ENCODE measurements around the gene CPOX. TPM values are rescaled to one million over a fixed set of nuclear protein-coding genes. Genes with fewer than 3 reads are reported as not detected.

Gene CPOX
- total RNA-seq, 1 experiment from 2014 or later, result 24.7 TPM

DNA sequence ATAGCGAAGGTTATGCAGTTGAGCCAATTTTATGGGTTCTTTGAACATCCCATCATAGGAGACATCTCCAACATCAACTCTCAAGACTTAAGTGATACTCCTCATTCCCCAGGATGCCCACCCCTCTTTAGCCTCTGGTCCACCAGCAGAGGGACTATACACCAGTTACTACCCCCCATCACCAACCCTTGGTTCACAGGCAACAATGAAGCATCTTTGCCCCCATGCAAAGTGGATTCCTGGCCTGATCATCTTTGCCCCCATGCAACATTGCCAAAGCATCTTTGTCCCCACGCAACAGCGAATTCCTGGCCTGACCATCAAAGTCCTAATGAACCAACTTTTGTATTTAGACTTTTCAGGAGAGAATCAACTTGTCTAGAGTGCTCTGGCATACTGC, 42.6 kb downstream of the CPOX start:
- no peak overlapping the region for H4K8ac ChIP-seq (replicated peaks; ENCODE audit: insufficient read length, low read depth, low read length)
- TF ChIP-seq, protein P1, sequence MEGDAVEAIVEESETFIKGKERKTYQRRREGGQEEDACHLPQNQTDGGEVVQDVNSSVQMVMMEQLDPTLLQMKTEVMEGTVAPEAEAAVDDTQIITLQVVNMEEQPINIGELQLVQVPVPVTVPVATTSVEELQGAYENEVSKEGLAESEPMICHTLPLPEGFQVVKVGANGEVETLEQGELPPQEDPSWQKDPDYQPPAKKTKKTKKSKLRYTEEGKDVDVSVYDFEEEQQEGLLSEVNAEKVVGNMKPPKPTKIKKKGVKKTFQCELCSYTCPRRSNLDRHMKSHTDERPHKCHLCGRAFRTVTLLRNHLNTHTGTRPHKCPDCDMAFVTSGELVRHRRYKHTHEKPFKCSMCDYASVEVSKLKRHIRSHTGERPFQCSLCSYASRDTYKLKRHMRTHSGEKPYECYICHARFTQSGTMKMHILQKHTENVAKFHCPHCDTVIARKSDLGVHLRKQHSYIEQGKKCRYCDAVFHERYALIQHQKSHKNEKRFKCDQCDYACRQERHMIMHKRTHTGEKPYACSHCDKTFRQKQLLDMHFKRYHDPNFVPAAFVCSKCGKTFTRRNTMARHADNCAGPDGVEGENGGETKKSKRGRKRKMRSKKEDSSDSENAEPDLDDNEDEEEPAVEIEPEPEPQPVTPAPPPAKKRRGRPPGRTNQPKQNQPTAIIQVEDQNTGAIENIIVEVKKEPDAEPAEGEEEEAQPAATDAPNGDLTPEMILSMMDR (conservative IDR thresholded peaks at IDR 0.05), result no peak
- H3K14ac ChIP-seq (ENCODE audit: insufficient read depth, low read length), result no peak overlapping the region
- no peak overlapping the region for H3K18ac ChIP-seq (ENCODE audit: insufficient read length, low read depth, low read length)
- no CpG with 5 or more reads among the region's 3 CpGs for WGBS (ENCODE audit: extremely low coverage, insufficient read length, low lambda C conversion rate)
- H3K27ac Mint-ChIP-seq, result peak overlapping the region in 1 of 3 experiments; percentile 49; a peak in 1 of 7 replicates
- H4K5ac ChIP-seq (ENCODE audit: insufficient read length, low read depth, low read length), result no peak overlapping the region
- H3K4ac ChIP-seq (ENCODE audit: low read depth, low read length), result no peak overlapping the region
- no peak overlapping the region for H3K9ac ChIP-seq (ENCODE audit: extremely low read depth, insufficient read length, low read length)
- H3K9me3 ChIP-seq (ENCODE audit: control insufficient read depth, low read depth, low read length), result no peaks in the 10 kb centered on the region
- H2BK15ac ChIP-seq (ENCODE audit: low read depth, low read length), result no peak overlapping the region
- H3K9me3 Mint-ChIP-seq, result no peaks in the 10 kb centered on the region
- H3K4me2 ChIP-seq (ENCODE audit: insufficient read depth, insufficient read length, low read length), result no peak overlapping the region
- peaks cover 0 to 5% of the 10 kb centered on the region in 2 experiments; a peak in 1 of 4 replicates for H3K4me1 Mint-ChIP-seq
- no peak overlapping the region for H3T11ph ChIP-seq (ENCODE audit: low read length)
- H3K56ac ChIP-seq (ENCODE audit: insufficient read length, low read depth, low read length), result no peak overlapping the region
- no peak overlapping the region for H2BK12ac ChIP-seq (ENCODE audit: insufficient read length, low read depth, low read length)
- H3K36me3 Mint-ChIP-seq (ENCODE audit: insufficient read depth in 1 of 3, low read depth in 3 of 3), result no peaks in the 10 kb centered on the region
- no peak overlapping the region for H2BK20ac ChIP-seq (ENCODE audit: low read depth, low read length, poor library complexity, severe bottlenecking)
- no peak overlapping the region for H2BK5ac ChIP-seq (ENCODE audit: insufficient read length, low read length)
- no peaks in the 10 kb centered on the region for H3K27me3 Mint-ChIP-seq (ENCODE audit: low read depth)
- DNase-seq, result no peak
- H3K27ac ChIP-seq (ENCODE audit: insufficient read length, low read depth, low read length), result no peak overlapping the region
- no peaks in the 10 kb centered on the region for H3K27me3 ChIP-seq (ENCODE audit: insufficient read depth, low read length)
- H2AK5ac ChIP-seq (ENCODE audit: insufficient read length, low read length), result no peak overlapping the region
- no peaks in the 10 kb centered on the region for H3K4me1 ChIP-seq (ENCODE audit: insufficient read depth, low read length)
- H3K23me2 ChIP-seq (ENCODE audit: insufficient read length, low read depth, low read length, poor library complexity, severe bottlenecking), result no peaks in the 10 kb centered on the region
- H3K23ac ChIP-seq (ENCODE audit: insufficient read length, low read depth, low read length), result no peak overlapping the region
- no peak overlapping the region for H3K4me3 Mint-ChIP-seq
- H2AFZ ChIP-seq (ENCODE audit: low read length), result no peak overlapping the region
- H3K79me1 ChIP-seq (ENCODE audit: insufficient read depth, low read depth, low read length, poor library complexity, severe bottlenecking), result no peaks in the 10 kb centered on the region
- H3K79me2 ChIP-seq (ENCODE audit: insufficient read depth, low read length), result no peaks in the 10 kb centered on the region
- H2BK120ac ChIP-seq (ENCODE audit: low read depth, low read length, poor library complexity, severe bottlenecking), result no peak overlapping the region
- H4K91ac ChIP-seq (ENCODE audit: insufficient read length, low read depth, low read length), result no peak overlapping the region
- no peaks in the 10 kb centered on the region for H4K20me1 ChIP-seq (ENCODE audit: control insufficient read depth, insufficient read depth, insufficient read length)

Data from H9 (cell line).